ENCODE results near the gene SRP68.

Gene SRP68

GRCh38 chr17:76017481-76018339 is 54.6 kb downstream of the SRP68 start:
- no peak overlapping the region for H3K4me3 ChIP-seq (ENCODE audit: low read depth, low read length)
- in situ Hi-C loops (cut with HindIII; ENCODE audit: low sequenced_read_pairs): no loop called here

GRCh38 chr17:76014925-76015261 is 57.4 kb downstream of the SRP68 start:
- TF ChIP-seq CTCF (IDR thresholded peaks at IDR 0.05; ENCODE audit: low read depth, low read length, missing control alignments): no peak
- no peak for DNase-seq (ENCODE audit: low read depth)
- no peak overlapping the region for H3K4me3 ChIP-seq (ENCODE audit: low read depth, low read length)
- in situ Hi-C loops (cut with HindIII; ENCODE audit: low sequenced_read_pairs): no loop called here

More at GRCh38 chr17:76017481-76018339, 54.6 kb downstream of the SRP68 start:
- DNase-seq (ENCODE audit: low read depth): no peak
- no peak for TF ChIP-seq CTCF (IDR thresholded peaks at IDR 0.05; ENCODE audit: low read depth, low read length, missing control alignments)

- in situ Hi-C loops (cut with HindIII; ENCODE audit: low sequenced_read_pairs): no loop called here
These were observed 58.0 kb downstream of the SRP68 start for GRCh38 chr17:76014100-76014924.

GRCh38 chr17:76013377-76013932 is 58.9 kb downstream of the SRP68 start:
- no peak overlapping the region for H3K4me3 ChIP-seq (ENCODE audit: low read depth, low read length)
- no peak for TF ChIP-seq CTCF (IDR thresholded peaks at IDR 0.05; ENCODE audit: low read depth, low read length, missing control alignments)
- in situ Hi-C loops (cut with HindIII; ENCODE audit: low sequenced_read_pairs): no loop called here
- no peak for DNase-seq (ENCODE audit: low read depth)

More at GRCh38 chr17:76014100-76014924, 58.0 kb downstream of the SRP68 start:
- H3K4me3 ChIP-seq (ENCODE audit: low read depth, low read length): no peak overlapping the region
- peak; percentile 98 for TF ChIP-seq CTCF (IDR thresholded peaks at IDR 0.05; ENCODE audit: low read depth, low read length, missing control alignments)
- DNase-seq (ENCODE audit: low read depth): no peak

- no peak for DNase-seq (ENCODE audit: low read depth)
- in situ Hi-C loops (cut with HindIII; ENCODE audit: low sequenced_read_pairs): no loop called here
- no peak for TF ChIP-seq CTCF (IDR thresholded peaks at IDR 0.05; ENCODE audit: low read depth, low read length, missing control alignments)
- no peak overlapping the region for H3K4me3 ChIP-seq (ENCODE audit: low read depth, low read length)
These were observed 60.4 kb downstream of the SRP68 start for GRCh38 chr17:76011951-76012350.

GRCh38 chr17:76009969-76010661 is 62.2 kb downstream of the SRP68 start:
- TF ChIP-seq CTCF (IDR thresholded peaks at IDR 0.05; ENCODE audit: low read depth, low read length, missing control alignments): no peak
- in situ Hi-C loops (cut with HindIII; ENCODE audit: low sequenced_read_pairs): no loop called here
- no peak for DNase-seq (ENCODE audit: low read depth)

More at GRCh38 chr17:76009969-76010661, 62.2 kb downstream of the SRP68 start:
- H3K4me3 ChIP-seq (ENCODE audit: low read depth, low read length): no peak overlapping the region

All from astrocyte of the cerebellum (primary cell).